C4-2B (cell line): ENCODE data around the gene EFNA2.

Experiments
- H3K27ac ChIP-seq: fragments of 450-650 bp; 2 replicates; pipeline ENCODE4 v1.5.1; 2017
- ZFX ChIP-seq: fragments of 450-650 bp; IDR thresholded peaks from 2 replicates; pipeline ENCODE4 v1.6.1; 2017
- TF ChIP-seq, protein P1 (sequence below): fragments of 450-650 bp; conservative IDR thresholded peaks from 2 replicates; pipeline ENCODE4 v1.5.1; 2017; ENCODE audit warnings: mild to moderate bottlenecking

Gene EFNA2

GRCh38 chr19:1247748-1248138 lies 37.9 kb upstream of the EFNA2 start:
- H3K27ac ChIP-seq = peak overlapping the region; percentile 96

DNA sequence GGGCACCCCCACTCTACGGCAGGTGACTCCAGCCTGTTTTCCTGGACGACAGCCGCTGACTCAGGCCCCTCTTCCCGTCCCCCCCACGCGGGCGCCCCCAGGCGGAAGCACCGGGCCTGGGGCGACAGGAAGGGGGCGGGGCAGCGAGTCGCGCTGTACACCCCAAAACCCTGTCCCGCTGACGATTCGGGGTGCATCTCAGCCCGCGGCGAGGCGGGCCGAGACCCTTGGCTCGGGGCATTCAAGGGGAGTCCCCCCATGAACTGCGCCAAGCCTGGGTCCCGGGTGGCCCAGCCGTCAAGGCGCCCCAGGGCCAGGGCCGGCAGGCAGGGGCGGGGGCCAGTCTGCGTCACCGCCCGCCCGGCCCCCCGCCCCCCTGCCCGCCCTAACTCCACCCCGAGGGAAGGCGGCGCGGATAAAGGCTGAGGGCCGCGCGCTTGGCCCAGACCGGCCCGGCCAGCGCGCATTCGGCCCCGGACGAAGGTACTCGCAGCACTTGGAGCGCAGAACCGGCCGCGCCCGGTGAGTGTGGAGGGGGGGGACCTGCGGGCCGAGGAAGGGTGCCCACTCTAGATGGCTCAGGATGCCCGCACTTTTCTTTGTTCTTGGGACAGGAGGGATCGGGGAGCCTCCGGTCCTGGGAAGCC lies 37.4 kb upstream of the EFNA2 start, which contains the start of gene MIDN:
MIDN (plus strand) TSS at position 445 of the 647 bp plus-strand sequence. CDS start 1,714 bp downstream, outside the sequence.
- peak; percentile 33; the same call in 1 of the 2 replicates for TF ChIP-seq ZFX
- TF ChIP-seq, protein P1, sequence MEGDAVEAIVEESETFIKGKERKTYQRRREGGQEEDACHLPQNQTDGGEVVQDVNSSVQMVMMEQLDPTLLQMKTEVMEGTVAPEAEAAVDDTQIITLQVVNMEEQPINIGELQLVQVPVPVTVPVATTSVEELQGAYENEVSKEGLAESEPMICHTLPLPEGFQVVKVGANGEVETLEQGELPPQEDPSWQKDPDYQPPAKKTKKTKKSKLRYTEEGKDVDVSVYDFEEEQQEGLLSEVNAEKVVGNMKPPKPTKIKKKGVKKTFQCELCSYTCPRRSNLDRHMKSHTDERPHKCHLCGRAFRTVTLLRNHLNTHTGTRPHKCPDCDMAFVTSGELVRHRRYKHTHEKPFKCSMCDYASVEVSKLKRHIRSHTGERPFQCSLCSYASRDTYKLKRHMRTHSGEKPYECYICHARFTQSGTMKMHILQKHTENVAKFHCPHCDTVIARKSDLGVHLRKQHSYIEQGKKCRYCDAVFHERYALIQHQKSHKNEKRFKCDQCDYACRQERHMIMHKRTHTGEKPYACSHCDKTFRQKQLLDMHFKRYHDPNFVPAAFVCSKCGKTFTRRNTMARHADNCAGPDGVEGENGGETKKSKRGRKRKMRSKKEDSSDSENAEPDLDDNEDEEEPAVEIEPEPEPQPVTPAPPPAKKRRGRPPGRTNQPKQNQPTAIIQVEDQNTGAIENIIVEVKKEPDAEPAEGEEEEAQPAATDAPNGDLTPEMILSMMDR = no peak
- peak within 1 kb of the TSS; percentile 96 for H3K27ac ChIP-seq

More at GRCh38 chr19:1247748-1248138, 37.9 kb upstream of the EFNA2 start:
- TF ChIP-seq ZFX = no peak
- TF ChIP-seq, protein P1 = no peak

- H3K27ac ChIP-seq = peak overlapping the region; percentile 96
- no peak for TF ChIP-seq ZFX
- TF ChIP-seq, protein P1 = peak; percentile 96
Measured at GRCh38 chr19:1248786-1249297, 36.8 kb upstream of the EFNA2 start.

- TF ChIP-seq ZFX = no peak
- TF ChIP-seq, protein P1 = no peak
- H3K27ac ChIP-seq = peak overlapping the region; percentile 96
Measured at GRCh38 chr19:1249298-1249989, 36.2 kb upstream of the EFNA2 start.

DNA sequence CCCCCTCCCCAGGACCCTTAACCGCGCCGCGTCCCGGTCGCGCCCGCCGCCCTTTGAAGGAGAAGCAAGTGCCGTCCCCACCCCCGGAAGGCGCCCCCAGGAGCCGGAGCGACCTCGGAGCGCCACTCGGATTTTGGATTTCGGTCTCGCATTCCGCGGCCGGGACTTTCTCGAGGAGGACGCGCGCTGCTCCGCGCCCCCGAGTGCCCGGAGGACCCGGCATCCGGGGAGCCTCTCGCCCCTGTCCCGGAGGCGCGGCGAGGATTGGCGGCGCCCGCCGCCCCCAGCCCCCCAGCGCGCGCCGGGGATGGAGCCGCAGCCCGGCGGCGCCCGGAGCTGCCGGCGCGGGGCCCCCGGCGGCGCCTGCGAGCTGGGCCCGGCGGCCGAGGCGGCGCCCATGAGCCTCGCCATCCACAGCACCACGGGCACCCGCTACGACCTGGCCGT lies 35.7 kb upstream of the EFNA2 start:
- TF ChIP-seq, protein P1 = no peak
- no peak for TF ChIP-seq ZFX
- peak overlapping the region; percentile 96 for H3K27ac ChIP-seq

DNA sequence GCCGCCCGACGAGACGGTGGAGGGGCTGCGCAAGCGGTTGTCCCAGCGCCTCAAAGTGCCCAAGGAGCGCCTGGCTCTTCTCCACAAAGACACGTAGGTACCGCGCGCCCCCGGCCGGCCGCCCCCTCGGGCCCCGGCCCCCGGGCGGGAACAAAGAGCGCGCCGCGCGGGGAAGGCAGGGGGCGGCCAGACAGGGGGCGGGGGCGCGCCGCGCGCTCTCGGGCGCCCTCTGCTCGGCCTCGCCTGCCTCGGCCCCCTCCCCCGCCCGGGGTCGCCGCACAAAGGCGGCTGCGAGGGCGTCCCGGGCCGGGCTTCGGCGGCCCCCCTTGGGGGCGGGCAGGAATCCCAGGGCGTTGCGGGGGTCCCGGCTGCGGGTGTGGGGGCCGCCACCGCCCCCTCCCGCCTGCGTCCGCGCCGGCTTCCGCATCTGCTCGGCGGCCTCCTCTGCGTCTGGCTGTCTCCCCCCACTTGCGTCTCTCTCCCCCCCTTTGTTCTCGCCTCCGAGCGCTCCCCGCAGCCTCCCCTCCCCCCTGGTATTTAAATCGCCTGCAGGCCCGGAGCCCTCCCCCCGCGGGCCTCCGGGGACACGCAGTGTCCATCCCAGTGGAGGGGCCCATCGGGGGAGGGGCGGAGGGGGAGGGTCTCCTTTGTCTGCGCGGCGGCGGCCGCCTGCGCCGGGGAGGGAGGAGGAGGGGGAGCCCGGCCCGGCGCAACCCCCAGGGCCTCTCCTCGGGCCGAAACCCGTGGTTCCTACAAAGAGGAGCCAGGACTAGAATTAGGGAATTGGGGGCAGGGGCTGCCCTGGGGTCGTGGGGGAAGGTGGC lies 35.0 kb upstream of the EFNA2 start:
- peak overlapping the region; percentile 96 for H3K27ac ChIP-seq
- TF ChIP-seq ZFX = no peak
- TF ChIP-seq, protein P1 = no peak
